HG03135 (cell line): ENCODE results near the gene ANKMY2.

Experiments
- ATAC-seq: cut with Tn5 transposase; IDR thresholded peaks from one replicate; pipeline ENCODE4 v1.9.1; 2021; ENCODE audit warnings: mild to moderate bottlenecking, moderate library complexity; ENCODE audit not compliant: unreplicated experiment

ANKMY2 gene

GRCh38 chr7:16583834-16584233 is 61.7 kb downstream of the ANKMY2 start:
- ATAC-seq: no peak

- ATAC-seq: no peak
Measured at GRCh38 chr7:16581286-16581685, 64.3 kb downstream of the ANKMY2 start.

DNA sequence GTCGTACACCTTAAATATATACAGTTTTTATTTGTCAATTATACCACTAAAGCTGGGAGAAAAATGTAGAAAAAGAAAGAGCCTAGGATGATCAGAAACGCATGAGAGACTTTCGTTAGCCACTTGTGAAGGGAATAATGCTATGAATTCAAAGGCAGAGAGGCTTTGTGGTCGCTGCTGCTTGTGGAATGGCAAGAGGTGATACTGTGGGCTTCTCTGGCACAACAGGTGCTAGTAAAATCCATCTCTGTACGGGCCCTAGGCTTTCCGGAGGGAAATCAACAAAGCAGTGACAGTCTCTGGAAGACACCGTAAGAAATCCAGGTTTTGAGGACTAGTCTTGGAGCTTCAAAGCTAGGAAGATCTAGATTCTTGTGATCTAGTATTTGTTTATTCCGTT is 66.3 kb downstream of the ANKMY2 start:
- ATAC-seq: no peak

- ATAC-seq: no peak
Measured at GRCh38 chr7:16571941-16572340, 73.6 kb downstream of the ANKMY2 start.

DNA sequence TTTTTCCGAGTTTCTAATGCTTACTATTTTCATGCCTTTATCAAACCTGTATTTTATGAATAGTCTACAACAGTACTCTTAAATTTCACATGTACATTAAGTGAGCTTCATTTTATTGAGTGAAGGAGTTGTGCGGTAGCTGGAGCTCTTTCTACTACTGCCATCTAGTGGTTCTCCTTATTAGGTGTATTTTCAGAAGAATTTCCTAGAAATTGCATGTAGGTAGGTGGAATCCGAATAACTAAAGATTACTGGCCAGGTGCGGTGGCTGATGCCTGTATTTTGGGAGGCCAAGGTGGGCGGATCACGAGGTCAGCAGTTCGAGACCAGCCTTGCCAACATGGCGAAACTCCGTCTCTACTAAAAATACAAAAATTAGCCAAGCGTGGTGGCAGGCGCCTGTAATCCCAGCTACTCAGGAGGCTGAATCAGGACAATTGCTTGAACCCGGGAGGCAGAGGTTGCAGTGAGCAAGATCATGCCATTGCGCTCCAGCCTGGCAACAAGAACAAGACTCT is 80.6 kb downstream of the ANKMY2 start:
- no peak for ATAC-seq

DNA sequence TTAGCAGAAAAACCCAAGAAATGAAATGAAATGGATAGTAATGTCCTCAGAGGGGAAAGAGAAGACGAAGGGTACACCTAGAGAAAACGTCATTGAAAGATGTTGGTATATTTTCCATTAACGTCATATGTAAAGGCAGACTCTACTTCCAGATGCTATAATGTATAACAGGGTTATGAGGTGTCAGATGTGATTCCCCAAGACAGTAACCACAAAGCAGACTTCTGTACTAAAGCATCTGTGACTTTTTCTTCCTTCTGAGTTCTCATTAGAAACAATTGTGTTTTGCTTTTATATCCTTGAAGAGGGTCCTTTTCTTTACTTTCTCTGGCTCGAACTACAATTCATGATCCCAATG is 81.6 kb downstream of the ANKMY2 start:
- ATAC-seq: peak; percentile 46

- peak; percentile 81 for ATAC-seq
Measured at GRCh38 chr7:16563281-16564022, 82.1 kb downstream of the ANKMY2 start.

GRCh38 chr7:16562456-16563220 is 82.9 kb downstream of the ANKMY2 start:
- no peak for ATAC-seq

DNA sequence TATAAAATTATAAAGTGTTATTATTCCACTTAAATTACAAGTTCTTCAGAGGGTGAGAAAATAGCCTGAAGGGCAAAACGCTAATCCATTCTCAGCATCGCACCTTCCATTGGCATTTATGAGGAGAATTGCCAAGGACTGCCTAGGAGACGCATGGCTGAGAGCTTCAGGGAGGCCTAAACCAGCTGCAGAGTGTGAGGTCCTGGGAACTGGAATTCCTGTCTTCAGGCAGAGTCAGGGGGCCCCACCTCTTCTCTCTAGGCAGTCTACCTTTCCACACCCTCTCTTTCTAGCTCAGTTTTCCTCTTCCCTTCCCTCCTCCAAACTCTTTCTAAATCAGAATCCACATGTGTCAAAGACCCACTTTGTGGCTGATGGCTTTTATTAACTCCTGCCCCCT is 83.6 kb downstream of the ANKMY2 start:
- ATAC-seq: no peak

GRCh38 chr7:16559497-16560179 is 85.9 kb downstream of the ANKMY2 start:
- ATAC-seq: no peak

GRCh38 chr7:16558761-16559302 is 86.7 kb downstream of the ANKMY2 start:
- no peak for ATAC-seq

- no peak for ATAC-seq
Measured at GRCh38 chr7:16556359-16556758, 89.2 kb downstream of the ANKMY2 start.

- no peak for ATAC-seq
Measured at GRCh38 chr7:16554518-16555236, 90.9 kb downstream of the ANKMY2 start.

DNA sequence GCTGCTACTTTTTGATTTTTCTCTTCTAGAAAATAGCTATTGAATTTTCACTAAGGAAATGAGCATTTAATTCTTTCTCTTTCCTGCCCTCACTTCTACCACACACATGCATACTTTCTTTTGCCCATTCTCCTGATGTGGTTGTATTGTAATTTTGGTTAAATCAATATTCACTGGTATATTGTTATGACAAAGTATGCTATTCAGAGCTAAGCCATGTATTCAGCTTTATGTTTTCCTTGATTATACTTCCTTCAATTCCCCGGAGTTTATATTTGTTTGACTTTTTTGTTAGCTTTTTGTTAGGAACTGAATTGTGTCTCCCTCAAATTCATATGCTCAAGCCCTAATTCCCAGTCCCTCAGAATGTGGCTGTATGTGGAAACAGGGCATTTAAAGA is 94.9 kb downstream of the ANKMY2 start:
- ATAC-seq: no peak
